ENCODE results near the gene ATP6V1E1.
"Not testable (repeated sequence)": the region's sequence is repeated elsewhere in the genome, so short reads cannot be mapped to it uniquely, and the experiment has no call there.

Gene ATP6V1E1

GRCh38 chr22:17636850-17637249 is 8.3 kb upstream of the ATP6V1E1 start:
- H3K36me3 ChIP-seq (ENCODE audit: control insufficient read depth in 2 of 2, insufficient read depth in 1 of 2, low read length in 2 of 2); H3K4me1 ChIP-seq (ENCODE audit: control insufficient read depth, insufficient read depth, low read length); H3K9me3 ChIP-seq (ENCODE audit: control insufficient read depth, insufficient read depth, low read depth, low read length); H3K27ac ChIP-seq (ENCODE audit: extremely low read depth, low read depth, low read length); H3K4me3 ChIP-seq (ENCODE audit: low read depth, low read length); CTCF ChIA-PET: not testable (repeated sequence)
- POLR2A ChIA-PET, result interaction anchor here (0.6 to 0.7 kb wide), 3 partner anchors 7 to 19 kb away, joined by 3 to 6 read pairs (median 3); no protein-coding TSS in a partner anchor

GRCh38 chr22:17634696-17635095 is 6.1 kb upstream of the ATP6V1E1 start:
- TF ChIP-seq, protein P1, sequence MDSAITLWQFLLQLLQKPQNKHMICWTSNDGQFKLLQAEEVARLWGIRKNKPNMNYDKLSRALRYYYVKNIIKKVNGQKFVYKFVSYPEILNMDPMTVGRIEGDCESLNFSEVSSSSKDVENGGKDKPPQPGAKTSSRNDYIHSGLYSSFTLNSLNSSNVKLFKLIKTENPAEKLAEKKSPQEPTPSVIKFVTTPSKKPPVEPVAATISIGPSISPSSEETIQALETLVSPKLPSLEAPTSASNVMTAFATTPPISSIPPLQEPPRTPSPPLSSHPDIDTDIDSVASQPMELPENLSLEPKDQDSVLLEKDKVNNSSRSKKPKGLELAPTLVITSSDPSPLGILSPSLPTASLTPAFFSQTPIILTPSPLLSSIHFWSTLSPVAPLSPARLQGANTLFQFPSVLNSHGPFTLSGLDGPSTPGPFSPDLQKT (IDR thresholded peaks at IDR 0.05; ENCODE audit: borderline replicate concordance, low read depth, low read length), result no peak
- no peak for TF ChIP-seq ZNF624 (tag by site-specific recombination; IDR thresholded peaks at IDR 0.05)
- no peak for TF ChIP-seq ZNF777 (tag by site-specific recombination; IDR thresholded peaks at IDR 0.05; ENCODE audit: borderline replicate concordance)
- TF ChIP-seq, protein P2, sequence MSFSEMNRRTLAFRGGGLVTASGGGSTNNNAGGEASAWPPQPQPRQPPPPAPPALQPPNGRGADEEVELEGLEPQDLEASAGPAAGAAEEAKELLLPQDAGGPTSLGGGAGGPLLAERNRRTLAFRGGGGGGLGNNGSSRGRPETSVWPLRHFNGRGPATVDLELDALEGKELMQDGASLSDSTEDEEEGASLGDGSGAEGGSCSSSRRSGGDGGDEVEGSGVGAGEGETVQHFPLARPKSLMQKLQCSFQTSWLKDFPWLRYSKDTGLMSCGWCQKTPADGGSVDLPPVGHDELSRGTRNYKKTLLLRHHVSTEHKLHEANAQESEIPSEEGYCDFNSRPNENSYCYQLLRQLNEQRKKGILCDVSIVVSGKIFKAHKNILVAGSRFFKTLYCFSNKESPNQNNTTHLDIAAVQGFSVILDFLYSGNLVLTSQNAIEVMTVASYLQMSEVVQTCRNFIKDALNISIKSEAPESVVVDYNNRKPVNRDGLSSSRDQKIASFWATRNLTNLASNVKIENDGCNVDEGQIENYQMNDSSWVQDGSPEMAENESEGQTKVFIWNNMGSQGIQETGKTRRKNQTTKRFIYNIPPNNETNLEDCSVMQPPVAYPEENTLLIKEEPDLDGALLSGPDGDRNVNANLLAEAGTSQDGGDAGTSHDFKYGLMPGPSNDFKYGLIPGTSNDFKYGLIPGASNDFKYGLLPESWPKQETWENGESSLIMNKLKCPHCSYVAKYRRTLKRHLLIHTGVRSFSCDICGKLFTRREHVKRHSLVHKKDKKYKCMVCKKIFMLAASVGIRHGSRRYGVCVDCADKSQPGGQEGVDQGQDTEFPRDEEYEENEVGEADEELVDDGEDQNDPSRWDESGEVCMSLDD (tag by site-specific recombination; IDR thresholded peaks at IDR 0.05), result no peak
- TF ChIP-seq ZNF37A (tag by site-specific recombination; IDR thresholded peaks at IDR 0.05), result no peak
- TF ChIP-seq, protein P3, sequence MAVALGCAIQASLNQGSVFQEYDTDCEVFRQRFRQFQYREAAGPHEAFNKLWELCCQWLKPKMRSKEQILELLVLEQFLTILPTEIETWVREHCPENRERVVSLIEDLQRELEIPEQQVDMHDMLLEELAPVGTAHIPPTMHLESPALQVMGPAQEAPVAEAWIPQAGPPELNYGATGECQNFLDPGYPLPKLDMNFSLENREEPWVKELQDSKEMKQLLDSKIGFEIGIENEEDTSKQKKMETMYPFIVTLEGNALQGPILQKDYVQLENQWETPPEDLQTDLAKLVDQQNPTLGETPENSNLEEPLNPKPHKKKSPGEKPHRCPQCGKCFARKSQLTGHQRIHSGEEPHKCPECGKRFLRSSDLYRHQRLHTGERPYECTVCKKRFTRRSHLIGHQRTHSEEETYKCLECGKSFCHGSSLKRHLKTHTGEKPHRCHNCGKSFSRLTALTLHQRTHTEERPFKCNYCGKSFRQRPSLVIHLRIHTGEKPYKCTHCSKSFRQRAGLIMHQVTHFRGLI (tag by site-specific recombination; IDR thresholded peaks at IDR 0.05), result no peak
- no peak for TF ChIP-seq ZNF214 (tag by site-specific recombination; IDR thresholded peaks at IDR 0.05; ENCODE audit: borderline replicate concordance)
- no peak for TF ChIP-seq ZNF621 (tag by site-specific recombination; IDR thresholded peaks at IDR 0.05)
- TF ChIP-seq ZNF548 (tag by site-specific recombination; IDR thresholded peaks at IDR 0.05), result no peak
- TF ChIP-seq, protein P4, sequence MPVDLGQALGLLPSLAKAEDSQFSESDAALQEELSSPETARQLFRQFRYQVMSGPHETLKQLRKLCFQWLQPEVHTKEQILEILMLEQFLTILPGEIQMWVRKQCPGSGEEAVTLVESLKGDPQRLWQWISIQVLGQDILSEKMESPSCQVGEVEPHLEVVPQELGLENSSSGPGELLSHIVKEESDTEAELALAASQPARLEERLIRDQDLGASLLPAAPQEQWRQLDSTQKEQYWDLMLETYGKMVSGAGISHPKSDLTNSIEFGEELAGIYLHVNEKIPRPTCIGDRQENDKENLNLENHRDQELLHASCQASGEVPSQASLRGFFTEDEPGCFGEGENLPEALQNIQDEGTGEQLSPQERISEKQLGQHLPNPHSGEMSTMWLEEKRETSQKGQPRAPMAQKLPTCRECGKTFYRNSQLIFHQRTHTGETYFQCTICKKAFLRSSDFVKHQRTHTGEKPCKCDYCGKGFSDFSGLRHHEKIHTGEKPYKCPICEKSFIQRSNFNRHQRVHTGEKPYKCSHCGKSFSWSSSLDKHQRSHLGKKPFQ (tag by site-specific recombination; IDR thresholded peaks at IDR 0.05), result no peak
- no peak for TF ChIP-seq GLIS1 (tag by site-specific recombination; IDR thresholded peaks at IDR 0.05)
- Histone ChIP-seq H3K4me3 (ENCODE audit: low read depth, low read length) (no peak overlapping the region), H3K36me3 (ENCODE audit: control insufficient read depth in 2 of 2, insufficient read depth in 1 of 2, low read length in 2 of 2) (no peaks in the 10 kb centered on the region), H3K27ac (ENCODE audit: extremely low read depth, low read depth, low read length) (no peak overlapping the region), H3K9me3 (ENCODE audit: control insufficient read depth, insufficient read depth, low read depth, low read length) (no peaks in the 10 kb centered on the region), H3K4me1 (ENCODE audit: control insufficient read depth, insufficient read depth, low read length) (no peaks in the 10 kb centered on the region)
- ChIA-PET POLR2A (no interaction called here), CTCF (interaction anchor here (0.7 kb wide), 1 partner anchor 582 kb away, joined by 3 read pairs; no protein-coding TSS in a partner anchor)

GRCh38 chr22:17633998-17634323 is 5.4 kb upstream of the ATP6V1E1 start:
- H3K4me3 ChIP-seq (ENCODE audit: low read depth, low read length), result no peak overlapping the region
- no peaks in the 10 kb centered on the region for H3K9me3 ChIP-seq (ENCODE audit: control insufficient read depth, insufficient read depth, low read depth, low read length)
- no peak overlapping the region for H3K27ac ChIP-seq (ENCODE audit: extremely low read depth, low read depth, low read length)
- ChIA-PET POLR2A (no interaction called here), CTCF (interaction anchor here (0.7 kb wide), 3 partner anchors 283 to 581 kb away, joined by 3 to 4 read pairs (median 3); no protein-coding TSS in a partner anchor)
- peaks cover 3% of the 10 kb centered on the region; the same call in 1 of the 2 replicates for H3K4me1 ChIP-seq (ENCODE audit: control insufficient read depth, insufficient read depth, low read length)
- TF ChIP-seq SP2 (tag by site-specific recombination; IDR thresholded peaks at IDR 0.05), result no peak
- TF ChIP-seq KLF17 (tag by site-specific recombination; IDR thresholded peaks at IDR 0.05), result no peak
- TF ChIP-seq ZNF335 (tag by site-specific recombination; conservative IDR thresholded peaks at IDR 0.05), result 0 out of 2 replicates have a peak, but pooled peaks have one; percentile 7
- TF ChIP-seq PRDM2 (tag by site-specific recombination; IDR thresholded peaks at IDR 0.05; ENCODE audit: borderline replicate concordance), result no peak
- TF ChIP-seq ZNF837 (tag by site-specific recombination; IDR thresholded peaks at IDR 0.05), result no peak
- TF ChIP-seq ZBTB1 (tag by site-specific recombination; IDR thresholded peaks at IDR 0.05), result no peak
- H3K36me3 ChIP-seq (ENCODE audit: control insufficient read depth in 2 of 2, insufficient read depth in 1 of 2, low read length in 2 of 2), result no peaks in the 10 kb centered on the region
